Gastrocnemius medialis (tissue), 4 donors: ENCODE measurements around the gene RFC1.

ENCODE experiments used
- POLR2A ChIP-seq, 2 donors: fragments of 450-650 bp; IDR thresholded peaks; one replicate each; pipeline ENCODE4 v1.6.1; 2017; ENCODE audit warnings: antibody characterized with exemption in 2 of 2, mild to moderate bottlenecking in 2 of 2, moderate library complexity in 2 of 2
- TF ChIP-seq, protein P1 (sequence below), 5 experiments: fragments of 450-650 bp in 3 of 5; fragments of 200-600 bp in 2 of 5; sonication (generic) in 2 of 5; IDR thresholded peaks in 4 of 5; conservative IDR thresholded peaks in 1 of 5; 1 replicate in 4 of 5; 2 replicates in 1 of 5; pipeline ENCODE4 v1.5.1; 2016 to 2019; ENCODE audit warnings: antibody characterized with exemption in 5 of 5, mild to moderate bottlenecking in 3 of 5, moderate library complexity in 3 of 5

DNA sequence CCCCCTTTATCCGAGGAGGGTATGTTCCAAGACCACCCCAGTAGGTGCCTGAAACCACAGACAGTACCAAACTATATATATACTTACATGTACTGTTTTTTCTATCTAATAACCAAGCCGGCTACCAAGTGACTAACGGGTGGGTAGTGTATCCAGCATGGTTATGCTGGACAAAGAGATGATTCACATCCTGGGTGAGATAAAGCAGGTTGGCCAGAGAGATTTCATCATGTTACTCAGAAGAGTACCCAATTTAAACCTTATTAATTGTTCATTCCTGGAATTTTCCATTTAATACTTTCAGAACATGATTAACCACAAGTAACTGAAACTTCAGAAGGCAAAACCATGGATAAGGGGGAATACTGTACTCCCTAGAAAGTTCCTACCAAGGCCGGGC is 46.5 kb downstream of the RFC1 start:
- TF ChIP-seq POLR2A (IDR thresholded peaks at IDR 0.05) = no peak
- TF ChIP-seq, protein P1, sequence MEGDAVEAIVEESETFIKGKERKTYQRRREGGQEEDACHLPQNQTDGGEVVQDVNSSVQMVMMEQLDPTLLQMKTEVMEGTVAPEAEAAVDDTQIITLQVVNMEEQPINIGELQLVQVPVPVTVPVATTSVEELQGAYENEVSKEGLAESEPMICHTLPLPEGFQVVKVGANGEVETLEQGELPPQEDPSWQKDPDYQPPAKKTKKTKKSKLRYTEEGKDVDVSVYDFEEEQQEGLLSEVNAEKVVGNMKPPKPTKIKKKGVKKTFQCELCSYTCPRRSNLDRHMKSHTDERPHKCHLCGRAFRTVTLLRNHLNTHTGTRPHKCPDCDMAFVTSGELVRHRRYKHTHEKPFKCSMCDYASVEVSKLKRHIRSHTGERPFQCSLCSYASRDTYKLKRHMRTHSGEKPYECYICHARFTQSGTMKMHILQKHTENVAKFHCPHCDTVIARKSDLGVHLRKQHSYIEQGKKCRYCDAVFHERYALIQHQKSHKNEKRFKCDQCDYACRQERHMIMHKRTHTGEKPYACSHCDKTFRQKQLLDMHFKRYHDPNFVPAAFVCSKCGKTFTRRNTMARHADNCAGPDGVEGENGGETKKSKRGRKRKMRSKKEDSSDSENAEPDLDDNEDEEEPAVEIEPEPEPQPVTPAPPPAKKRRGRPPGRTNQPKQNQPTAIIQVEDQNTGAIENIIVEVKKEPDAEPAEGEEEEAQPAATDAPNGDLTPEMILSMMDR (IDR thresholded peaks at IDR 0.05 in 4 of 5, conservative IDR thresholded peaks at IDR 0.05 in 1 of 5) = no peak
